ENCODE data around the gene SMPDL3A.

Gene SMPDL3A

DNA sequence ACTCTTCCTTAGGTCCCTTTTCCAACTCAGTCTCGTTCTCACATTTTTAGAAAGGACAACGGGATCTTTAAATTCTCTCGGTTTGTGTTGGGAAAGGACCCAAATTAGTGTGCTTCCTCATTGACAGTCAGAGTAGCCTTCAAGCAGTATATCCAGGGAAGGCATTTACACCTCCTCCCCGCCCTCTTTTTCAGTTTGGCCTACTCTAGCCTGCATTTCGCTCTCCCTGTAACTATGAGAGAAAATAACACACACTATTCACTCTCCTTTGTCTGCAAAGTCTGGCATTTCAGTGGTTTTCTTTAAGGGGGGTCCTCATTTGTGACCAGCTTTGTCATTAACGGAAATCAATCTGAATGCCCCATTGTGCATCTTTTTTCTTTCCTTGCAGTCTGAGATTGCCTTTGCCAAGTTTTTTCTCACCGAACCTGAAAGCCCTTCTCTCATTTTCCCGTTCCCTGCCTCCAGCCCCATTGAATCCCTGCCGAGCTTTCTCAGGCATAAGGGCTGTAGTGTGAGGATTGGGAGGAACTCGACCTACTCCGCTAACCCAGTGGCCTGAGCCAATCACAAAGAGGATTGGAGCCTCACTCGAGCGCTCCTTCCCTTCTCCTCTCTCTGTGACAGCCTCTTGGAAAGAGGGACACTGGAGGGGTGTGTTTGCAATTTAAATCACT is 9.9 kb upstream of the SMPDL3A start:
- no peak for DNase-seq

DNA sequence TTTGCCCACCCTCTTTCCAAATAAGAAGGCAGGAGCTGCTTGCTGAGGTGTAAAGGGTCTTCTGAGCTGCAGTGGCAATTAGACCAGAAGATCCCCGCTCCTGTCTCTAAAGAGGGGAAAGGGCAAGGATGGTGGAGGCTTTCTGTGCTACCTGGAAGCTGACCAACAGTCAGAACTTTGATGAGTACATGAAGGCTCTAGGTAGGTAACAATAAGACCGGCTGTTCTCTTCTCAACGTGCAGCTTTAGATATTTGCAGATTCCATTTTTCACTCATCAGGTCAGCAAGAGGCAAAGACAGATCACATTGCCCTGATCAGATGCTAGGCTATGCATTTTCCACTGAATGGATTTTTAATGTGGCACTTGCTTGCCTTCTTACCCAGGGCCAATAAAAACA is 9.4 kb upstream of the SMPDL3A start, which contains the start of gene FABP7:
Gene FABP7, plus strand, starts transcription at position 50 of the 400 bp plus-strand sequence. Its CDS starts 79 bp downstream, at position 129.
- no peak for DNase-seq

GRCh38 chr6:122780114-122780513 is 8.9 kb upstream of the SMPDL3A start:
- DNase-seq, result no peak

GRCh38 chr6:122781716-122782115 is 7.3 kb upstream of the SMPDL3A start:
- no peak for DNase-seq

DNA sequence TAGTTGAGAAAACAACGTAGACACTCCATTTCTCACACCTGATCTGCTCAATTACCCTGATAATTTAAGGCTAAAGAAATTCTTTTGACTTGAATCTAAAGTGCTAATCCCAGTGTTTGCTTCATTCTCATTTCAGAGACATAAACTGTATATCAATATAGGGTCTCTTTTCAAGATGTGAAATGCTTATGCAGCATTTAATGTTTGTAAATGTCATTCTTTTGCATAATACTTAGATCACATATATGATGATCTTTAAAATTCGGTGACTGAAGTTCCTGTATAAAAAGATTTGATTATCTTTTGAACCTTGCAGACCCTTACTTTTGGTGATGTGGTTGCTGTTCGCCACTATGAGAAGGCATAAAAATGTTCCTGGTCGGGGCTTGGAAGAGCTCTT is 5.7 kb upstream of the SMPDL3A start:
- no peak for DNase-seq

DNA sequence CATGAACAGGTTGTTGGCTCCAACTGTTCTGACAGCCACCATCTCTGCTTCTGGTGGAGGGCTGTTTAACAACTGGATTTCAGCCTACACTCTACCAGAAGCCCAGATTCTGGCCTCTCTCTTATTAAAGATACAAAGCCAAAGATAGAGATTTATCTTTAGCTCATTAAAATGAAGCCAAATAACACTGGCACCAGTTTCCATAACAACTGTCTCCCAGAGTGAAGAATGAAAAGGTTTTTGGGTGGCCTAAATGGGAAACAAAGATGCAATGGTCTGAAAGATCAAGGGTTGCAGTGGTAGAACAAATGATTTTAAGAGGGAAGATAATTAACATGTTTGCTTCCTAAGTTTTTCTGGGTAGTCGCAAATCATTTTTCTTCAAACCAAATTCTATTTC is 3.2 kb upstream of the SMPDL3A start:
- no peak for DNase-seq

DNA sequence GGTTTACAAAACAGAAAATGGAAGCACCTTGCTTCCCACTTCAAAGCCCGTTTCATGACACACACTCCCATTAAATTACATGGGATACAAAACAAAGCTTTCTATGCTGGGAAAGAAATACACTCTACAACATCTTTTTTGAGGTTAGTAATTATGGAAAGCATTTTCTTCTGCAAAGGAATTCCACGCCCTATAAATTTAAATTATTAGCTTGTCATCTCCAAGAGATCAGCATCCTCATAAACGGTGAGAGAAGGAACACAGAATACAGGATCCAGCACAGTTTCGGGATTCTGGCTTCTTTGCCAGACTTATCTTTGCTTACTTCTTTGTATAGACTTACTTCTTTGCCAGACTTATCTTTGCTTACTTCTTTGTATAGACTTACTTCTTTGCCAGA is 1.3 kb upstream of the SMPDL3A start:
- DNase-seq, result no peak

DNA sequence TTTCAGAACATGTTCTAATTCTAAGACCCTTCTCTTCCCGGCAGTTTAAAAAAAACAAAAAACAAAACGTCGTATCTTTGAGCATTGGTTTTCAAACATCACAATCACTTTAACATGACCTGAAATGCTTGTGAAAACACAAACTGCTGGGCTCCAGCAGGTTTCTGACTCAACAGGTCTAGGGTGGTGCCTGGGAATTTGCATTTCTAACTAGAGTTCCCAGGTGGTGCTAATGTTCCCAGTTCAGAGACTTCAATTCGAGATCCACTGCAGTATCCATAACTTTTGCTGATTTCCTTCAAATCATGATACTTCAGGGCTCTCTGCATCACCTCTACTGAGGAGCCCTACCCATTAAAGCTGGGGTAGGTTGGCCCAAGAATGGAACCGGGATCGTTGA is 850 bp upstream of the SMPDL3A start:
- no peak for DNase-seq

GRCh38 chr6:122788663-122789181 is 336 bp upstream of the SMPDL3A start:
- DNase-seq, result no peak

- DNase-seq, result no peak
Observed at GRCh38 chr6:122790028-122790422, 967 bp downstream of the SMPDL3A start.

GRCh38 chr6:122790423-122791309 is 1.6 kb downstream of the SMPDL3A start:
- no peak for DNase-seq

- DNase-seq, result no peak
Observed at GRCh38 chr6:122791310-122791679, 2.2 kb downstream of the SMPDL3A start.

GRCh38 chr6:122792766-122793165 is 3.7 kb downstream of the SMPDL3A start:
- DNase-seq, result no peak

- DNase-seq, result no peak
Observed at GRCh38 chr6:122797537-122797936, 8.5 kb downstream of the SMPDL3A start.

GRCh38 chr6:122798099-122798641 is 9.1 kb downstream of the SMPDL3A start:
- no peak for DNase-seq

DNA sequence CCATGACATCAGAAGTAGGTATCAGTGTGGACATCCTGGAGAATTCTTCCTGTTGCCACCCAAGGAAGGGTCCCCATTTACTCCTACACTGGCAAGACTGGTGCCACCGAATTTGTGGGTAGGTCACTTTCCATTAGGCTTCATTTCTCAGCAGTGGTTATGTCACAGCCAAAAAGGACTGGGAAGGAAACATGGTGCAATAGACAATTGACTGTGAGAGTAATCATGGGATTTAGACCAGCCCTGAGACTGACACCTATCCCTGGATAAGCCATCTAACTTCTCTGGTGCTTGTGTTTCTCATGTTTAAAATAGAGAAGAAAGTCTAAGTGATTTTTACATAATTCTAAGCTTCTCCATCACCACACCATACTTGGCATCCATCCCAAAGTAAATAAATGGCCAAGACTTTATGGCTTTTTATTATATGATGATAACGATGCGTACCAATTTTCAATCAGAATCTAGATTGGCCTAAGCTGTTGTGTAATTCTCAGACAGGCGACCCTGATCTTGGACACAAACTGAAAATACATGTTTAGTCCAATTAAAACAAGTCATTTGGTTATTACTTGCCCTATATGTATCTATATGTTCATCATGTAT is 10.2 kb downstream of the SMPDL3A start:
- no peak for DNase-seq

DNA sequence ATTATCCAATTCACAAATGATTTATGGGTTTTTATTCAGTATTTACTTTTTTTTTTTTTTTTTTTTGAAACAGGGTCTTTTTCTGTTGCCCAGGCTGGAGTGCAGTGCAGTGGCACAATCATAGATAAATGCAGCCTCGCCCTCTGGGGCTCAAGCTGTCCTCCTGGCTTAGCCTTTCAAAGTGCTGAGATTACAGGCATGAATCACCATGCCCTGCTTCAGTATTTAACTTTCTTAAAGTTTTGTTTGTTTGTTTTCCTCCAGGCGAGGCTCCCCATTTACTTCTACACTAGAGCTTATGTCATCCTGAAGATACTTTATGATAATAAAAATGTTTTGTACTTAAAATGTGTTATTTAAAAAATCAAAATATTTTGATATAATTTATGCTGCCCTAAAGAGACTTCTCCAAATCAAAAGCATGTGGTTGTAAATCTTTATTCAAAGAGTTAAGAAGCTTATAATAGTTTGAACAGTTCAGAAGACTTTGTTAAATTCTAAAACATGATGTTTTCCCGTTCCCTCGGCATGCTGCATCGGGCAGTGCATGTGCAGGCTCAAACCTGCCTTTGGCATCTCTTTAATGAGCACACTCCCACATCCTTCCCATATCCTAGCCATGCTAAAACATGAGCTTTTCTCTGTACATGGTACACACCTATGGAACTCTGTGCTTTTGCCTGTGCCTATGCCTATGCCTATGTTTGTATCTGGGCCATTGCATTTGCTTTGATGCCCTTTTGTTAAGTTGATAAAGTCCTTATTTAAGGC is 11.0 kb downstream of the SMPDL3A start:
- DNase-seq, result no peak

DNA sequence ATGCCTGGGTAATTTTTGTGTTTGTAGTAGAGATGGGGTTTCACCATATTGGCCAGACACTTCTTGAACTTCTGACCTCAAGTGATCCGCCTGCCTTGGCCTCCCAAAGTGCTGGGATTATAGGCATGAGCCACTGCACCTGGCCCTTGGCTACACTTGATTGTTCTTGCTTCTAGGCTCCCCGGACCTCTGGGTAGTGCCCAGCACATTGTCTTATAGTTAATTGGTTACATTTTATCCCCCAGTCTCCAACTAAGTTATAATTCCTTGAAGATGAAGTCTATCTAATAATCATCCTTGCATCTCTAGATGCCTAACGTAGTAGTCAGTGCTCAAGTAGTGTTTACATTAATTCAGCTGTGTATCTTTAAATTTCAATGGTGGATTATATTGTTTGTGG is 11.8 kb downstream of the SMPDL3A start:
- no peak for DNase-seq

DNA sequence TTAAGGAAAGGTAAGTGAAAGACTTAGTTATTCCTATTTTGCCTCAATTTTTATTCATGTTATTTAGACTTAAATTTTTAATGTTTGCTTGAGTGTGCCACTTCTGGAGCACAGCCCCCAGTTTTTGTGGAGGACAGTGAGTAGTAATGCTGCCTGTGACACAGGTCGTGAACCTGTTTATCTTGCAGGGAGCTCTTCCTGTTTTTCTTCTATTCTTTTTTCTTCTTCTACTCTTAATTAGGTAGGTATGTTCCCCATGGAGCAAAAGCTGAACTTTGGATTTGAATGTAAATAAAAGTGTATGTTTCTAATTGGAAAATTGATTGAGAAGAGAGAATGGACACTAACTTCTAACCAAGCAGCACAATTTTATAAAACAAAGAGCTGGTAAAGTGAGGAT is 12.3 kb downstream of the SMPDL3A start:
- no peak for DNase-seq

- DNase-seq, result no peak
Observed at GRCh38 chr6:122803171-122803661, 14.2 kb downstream of the SMPDL3A start.

DNA sequence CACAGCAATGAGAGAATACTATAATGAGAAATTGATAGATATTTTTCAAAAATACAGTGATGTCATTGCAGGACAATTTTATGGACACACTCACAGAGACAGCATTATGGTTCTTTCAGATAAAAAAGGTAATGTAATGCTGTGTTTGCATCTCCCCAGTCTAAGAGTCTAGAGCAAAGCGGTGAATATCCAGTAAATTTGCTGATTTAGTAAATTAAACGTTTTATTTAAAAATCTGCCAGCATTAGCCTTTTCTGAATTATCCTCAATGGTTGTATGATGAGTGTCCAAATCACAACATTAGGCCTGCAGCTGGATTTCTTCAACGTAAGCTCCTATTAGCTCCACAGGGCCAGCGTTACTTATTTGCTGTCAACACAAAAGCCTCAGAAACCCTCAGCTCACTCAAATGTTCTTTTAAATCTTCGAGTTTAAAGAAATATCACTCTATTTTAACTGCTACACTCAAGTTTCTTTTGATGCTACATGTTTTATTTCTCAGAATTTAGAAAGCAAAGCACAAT is 16.0 kb downstream of the SMPDL3A start:
- DNase-seq, result no peak

DNA sequence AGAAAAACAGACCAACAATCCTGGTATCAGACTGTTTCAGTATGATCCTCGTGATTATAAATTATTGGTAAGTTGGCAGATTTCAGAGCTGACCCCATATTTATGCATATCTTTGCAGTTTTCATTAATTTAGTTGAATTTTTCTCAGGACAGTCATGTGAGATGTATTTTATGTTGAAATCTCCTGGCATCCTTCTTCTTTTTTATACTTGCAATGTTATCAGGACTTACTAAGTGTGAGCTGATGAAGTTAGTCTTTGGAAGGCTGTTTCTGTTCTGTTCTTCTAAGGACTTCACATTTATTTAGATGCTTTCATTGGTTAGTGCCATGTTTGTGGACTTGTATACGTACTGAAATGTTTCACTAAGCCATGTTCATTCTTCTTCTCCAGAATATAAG is 17.2 kb downstream of the SMPDL3A start:
- no peak for DNase-seq

Measured in stimulated activated CD4-positive, alpha-beta T cell treated with anti-CD3 and anti-CD28 coated beads, Interleukin-2, amount 100 ng/mL, for 24 hours (primary cell).